H1 (cell line): ENCODE data around the gene SMIM8. TPM values are rescaled to one million over a fixed set of nuclear protein-coding genes. Genes with fewer than 3 reads are reported as not detected.

Experiments
- ATF2 ChIP-seq: IDR thresholded peaks from 2 replicates; pipeline ENCODE4 v1.6.1; 2012; ENCODE audit warnings: low read length, inconsistent platforms
- CHD7 ChIP-seq: fragments of 300-600 bp; sonication (generic); IDR thresholded peaks from 2 replicates; pipeline ENCODE4 v1.7.1; 2012; ENCODE audit warnings: low read length, moderate library complexity, mild to moderate bottlenecking, inconsistent platforms; ENCODE audit not compliant: insufficient replicate concordance
- CREB1 ChIP-seq: IDR thresholded peaks from 2 replicates; pipeline ENCODE4 v1.6.1; 2012; ENCODE audit warnings: inconsistent platforms
- KDM5A ChIP-seq: fragments of 200-600 bp; IDR thresholded peaks from 2 replicates; pipeline ENCODE4 v1.7.1; 2012; ENCODE audit warnings: mild to moderate bottlenecking, low read length, inconsistent platforms, mixed read lengths
- NRF1 ChIP-seq: IDR thresholded peaks from 2 replicates; pipeline ENCODE4 v1.6.1; 2011; ENCODE audit warnings: mild to moderate bottlenecking, low read depth, low read length, improper control_type of control experiment
- SIRT6 ChIP-seq: IDR thresholded peaks from one replicate; pipeline ENCODE4 v1.7.1; 2012; ENCODE audit warnings: low read length, inconsistent platforms
- SIX5 ChIP-seq: IDR thresholded peaks from 2 replicates; pipeline ENCODE4 v1.6.1; 2011; ENCODE audit warnings: mild to moderate bottlenecking, low read depth, low read length
- TAF1 ChIP-seq: IDR thresholded peaks from 2 replicates; pipeline ENCODE4 v1.6.1; 2011; ENCODE audit warnings: mild to moderate bottlenecking, low read depth, low read length
- polyA plus RNA-seq, 7 experiments: library from polyadenylated mRNA; depleted of rRNA in 3 of 7; stranded (reverse) in 5 of 7; unstranded in 2 of 7; fragments of >200 nt in 5 of 7; fragments of 200-250 nt in 2 of 7; gene quantifications; 1 replicate in 5 of 7; 2 replicates in 1 of 7; 4 replicates in 1 of 7; pipeline versions ENCODE4 v1.2.1 to v1.2.3, GENCODE V29; 2011 to 2013; ENCODE audit warnings: missing spikeins in 2 of 7, mixed read lengths in 2 of 7
- total RNA-seq: library from RNA; stranded (reverse); fragmentation: NEBNext Ultra II Directional; extraction: Animal tissue kit (Norgen Biotek cat#: 25700); gene quantifications from 2 replicates; pipeline ENCODE4 v1.2.1, GENCODE V29; 2021

The SMIM8 gene
- total and polyA plus RNA-seq, 2 of the 8 experiments (the other 6 are each of a cell fraction or from before 2014, with no cell fraction given) = 3.0 to 10.7 TPM

GRCh38 chr6:87384038-87384437 is 61.6 kb downstream of the SMIM8 start (continued):
- TF ChIP-seq ATF2 (no peak), KDM5A (no peak), SIX5 (no peak), CREB1 (no peak), SIRT6 (no peak), NRF1 (no peak), TAF1 (no peak), CHD7 (no peak)
- TF ChIP-seq, all 59 proteins: peak for 0
